CD4-positive, alpha-beta T cell treated with Interleukin-4 for 4 hours (primary cell): Measurements from ENCODE around the gene RMDN2.
"Not testable (repeated sequence)": the region's sequence is repeated elsewhere in the genome, so short reads cannot be mapped to it uniquely, and the experiment has no call there.

ENCODE experiments used
- DNase-seq: peaks from one replicate; pipeline ENCODE4 v3.0.0-alpha.2; 2020

The RMDN2 gene

GRCh38 chr2:37997629-37998028 lies 72.5 kb downstream of the RMDN2 start:
- DNase-seq, result no peak

- DNase-seq, result no peak
These were observed 75.6 kb downstream of the RMDN2 start for GRCh38 chr2:38000485-38001222.

- DNase-seq, result not testable (repeated sequence)
These were observed 85.1 kb downstream of the RMDN2 start for GRCh38 chr2:38010187-38010586.

GRCh38 chr2:38010995-38011394 lies 85.9 kb downstream of the RMDN2 start:
- no peak for DNase-seq

GRCh38 chr2:38013158-38013752 lies 88.2 kb downstream of the RMDN2 start:
- no peak for DNase-seq

- DNase-seq, result no peak
These were observed 91.1 kb downstream of the RMDN2 start for GRCh38 chr2:38016219-38016618.

GRCh38 chr2:38017836-38018235 lies 92.7 kb downstream of the RMDN2 start:
- DNase-seq, result no peak

- DNase-seq, result not testable (repeated sequence)
These were observed 95.4 kb downstream of the RMDN2 start for GRCh38 chr2:38020359-38021069.

- no peak for DNase-seq
These were observed 96.5 kb downstream of the RMDN2 start for GRCh38 chr2:38021589-38021988.

GRCh38 chr2:38026846-38027245 lies 101.8 kb downstream of the RMDN2 start:
- DNase-seq, result no peak

- no peak for DNase-seq
These were observed 103.7 kb downstream of the RMDN2 start for GRCh38 chr2:38028829-38029228.

- DNase-seq, result no peak
These were observed 104.4 kb downstream of the RMDN2 start for GRCh38 chr2:38029512-38029911.

GRCh38 chr2:38030635-38031355 lies 105.7 kb downstream of the RMDN2 start:
- DNase-seq, result no peak

GRCh38 chr2:38032946-38033345 lies 107.9 kb downstream of the RMDN2 start:
- DNase-seq, result no peak

- DNase-seq, result no peak
These were observed 108.6 kb downstream of the RMDN2 start for GRCh38 chr2:38033646-38034045.

- no peak for DNase-seq
These were observed 110.9 kb downstream of the RMDN2 start for GRCh38 chr2:38035968-38036367.

- no peak for DNase-seq
These were observed 112.2 kb downstream of the RMDN2 start for GRCh38 chr2:38037325-38037724.

- no peak for DNase-seq
These were observed 112.9 kb downstream of the RMDN2 start for GRCh38 chr2:38037757-38038621.

GRCh38 chr2:38038682-38039081 lies 113.6 kb downstream of the RMDN2 start:
- no peak for DNase-seq

- DNase-seq, result no peak
These were observed 114.2 kb downstream of the RMDN2 start for GRCh38 chr2:38039121-38039910.

GRCh38 chr2:38045811-38046210 lies 120.7 kb downstream of the RMDN2 start:
- DNase-seq, result no peak

- DNase-seq, result no peak
These were observed 131.1 kb downstream of the RMDN2 start for GRCh38 chr2:38056216-38056615.
